H1 (cell line): ENCODE data around the gene TMEM237. TPM values are rescaled to one million over a fixed set of nuclear protein-coding genes. Genes with fewer than 3 reads are reported as not detected.

Experiments used
- CTCF ChIA-PET: fragments of 300-600 bp; sonication (Branson Sonifier 250); formaldehyde crosslinking; loops from one replicate; lab custom pipeline; 2021; ENCODE audit not compliant: partially characterized antibody; lab: Charles Lee
- POLR2A ChIA-PET: fragments of 300-600 bp; sonication (Branson Sonifier 250); formaldehyde crosslinking; loops from one replicate; lab custom pipeline; 2021; ENCODE audit warnings: inconsistent platforms; ENCODE audit not compliant: partially characterized antibody; lab: Charles Lee
- DNase-seq, 2 experiments: peaks; one replicate each; pipeline versions ENCODE4 v3.0.0 to v3.0.0-alpha.2; 2010 to 2022; ENCODE audit warnings: low spot score in 2 of 2, low read depth in 1 of 2, mixed read lengths in 1 of 2
- FAIRE-seq: peaks from 2 replicates; lab custom pipeline; 2011; peaks lifted over from hg19 to GRCh38; lab: Jason Lieb, UNC
- H2AFZ ChIP-seq: 2 replicates; pipeline ENCODE4 v1.8.1; 2012; ENCODE audit warnings: low read length, inconsistent platforms
- H2AK5ac ChIP-seq: 2 replicates; pipeline ENCODE4 v1.6.1; 2013; ENCODE audit warnings: low read depth, low read length
- H2BK120ac ChIP-seq: replicated peaks from 2 replicates; pipeline ENCODE3; 2013; ENCODE audit warnings: low read depth, low read length, inconsistent platforms
- H2BK12ac ChIP-seq: 2 replicates; pipeline ENCODE4 v1.6.1; 2013; ENCODE audit warnings: low read depth, low read length
- H2BK15ac ChIP-seq: 2 replicates; pipeline ENCODE4 v1.6.1; 2013; ENCODE audit warnings: low read length
- H2BK20ac ChIP-seq: 2 replicates; pipeline ENCODE4 v1.6.1; 2013; ENCODE audit warnings: low read length
- H2BK5ac ChIP-seq: 2 replicates; pipeline ENCODE4 v1.6.1; 2013; ENCODE audit warnings: low read depth, low read length
- H3K14ac ChIP-seq: 2 replicates; pipeline ENCODE4 v1.6.1; 2013; ENCODE audit warnings: inconsistent platforms; ENCODE audit not compliant: insufficient read length
- H3K18ac ChIP-seq: 2 replicates; pipeline ENCODE4 v1.6.1; 2013; ENCODE audit warnings: low read length; ENCODE audit errors: extremely low read depth
- H3K23ac ChIP-seq: 2 replicates; pipeline ENCODE4 v1.6.1; 2013; ENCODE audit warnings: inconsistent platforms; ENCODE audit not compliant: insufficient read length
- H3K23me2 ChIP-seq: 2 replicates; pipeline ENCODE4 v1.6.1; 2013; ENCODE audit warnings: low read depth, low read length
- H3K27ac ChIP-seq: 2 replicates; pipeline ENCODE4 v1.6.1; 2011; ENCODE audit warnings: low read depth, low read length, inconsistent platforms
- H3K27me3 ChIP-seq, 4 experiments: replicated peaks in 1 of 4; 1 replicate in 1 of 4; 2 replicates in 3 of 4; pipeline versions ENCODE4 v1.6.1 to v1.8.1; 2011 to 2013; ENCODE audit warnings: low read length in 3 of 4, mild to moderate bottlenecking in 3 of 4, inconsistent platforms in 2 of 4, mixed read lengths in 2 of 4, moderate library complexity in 1 of 4; ENCODE audit not compliant: control insufficient read depth in 3 of 4, insufficient read depth in 3 of 4; ENCODE audit errors: extremely low read depth in 1 of 4
- H3K36me3 ChIP-seq, 4 experiments: 2 replicates each; pipeline versions ENCODE4 v1.6.1 to v1.8.1; 2011 to 2013; ENCODE audit warnings: mild to moderate bottlenecking in 4 of 4, low read length in 3 of 4, moderate library complexity in 2 of 4, control low read depth in 1 of 4, inconsistent platforms in 1 of 4; ENCODE audit not compliant: insufficient read depth in 4 of 4, control insufficient read depth in 2 of 4
- H3K4ac ChIP-seq: replicated peaks from 2 replicates; pipeline ENCODE3; 2013; ENCODE audit warnings: low read length, low read depth, mixed read lengths, inconsistent platforms; ENCODE audit not compliant: insufficient read length
- H3K4me1 ChIP-seq, 4 experiments: replicated peaks in 1 of 4; 1 replicate in 1 of 4; 2 replicates in 3 of 4; pipeline versions ENCODE4 v1.6.1 to v1.8.1; 2011 to 2013; ENCODE audit warnings: low read length in 3 of 4, inconsistent platforms in 2 of 4, mixed read lengths in 1 of 4; ENCODE audit not compliant: insufficient read depth in 4 of 4, control insufficient read depth in 3 of 4
- H3K4me2 ChIP-seq, 2 experiments: 2 replicates each; pipeline versions ENCODE4 v1.6.1 to v1.8.1; 2011 to 2013; ENCODE audit warnings: low read depth in 2 of 2, low read length in 2 of 2, control low read depth in 1 of 2, inconsistent platforms in 1 of 2, mild to moderate bottlenecking in 1 of 2; ENCODE audit not compliant: insufficient read depth in 1 of 2
- H3K4me3 ChIP-seq, 4 experiments: fragments of 200-600, 300-600 bp in 1 of 4; sonication (generic), shearing (Covaris generic), sonication (Bioruptor Twin) in 1 of 4; 2 replicates each; pipeline versions ENCODE4 v1.5.1 to v1.8.1; 2011 to 2016; ENCODE audit warnings: low read length in 4 of 4, low read depth in 3 of 4, control low read depth in 2 of 4, inconsistent platforms in 2 of 4, mild to moderate bottlenecking in 2 of 4, mixed read lengths in 1 of 4, moderate library complexity in 1 of 4; ENCODE audit not compliant: insufficient read depth in 2 of 4; ENCODE audit errors: extremely low read depth in 1 of 4
- H3K56ac ChIP-seq: replicated peaks from 2 replicates; pipeline ENCODE3; 2013; ENCODE audit warnings: low read depth, mild to moderate bottlenecking, mixed read lengths, low read length, inconsistent platforms; ENCODE audit not compliant: insufficient read length
- H3K79me1 ChIP-seq: 2 replicates; pipeline ENCODE4 v1.6.1; 2013; ENCODE audit warnings: low read depth, low read length, control low read depth
- H3K79me2 ChIP-seq, 2 experiments: 2 replicates each; pipeline versions ENCODE4 v1.6.1 to v1.8.1; 2012 to 2013; ENCODE audit warnings: low read length in 2 of 2, mild to moderate bottlenecking in 2 of 2, inconsistent platforms in 1 of 2; ENCODE audit not compliant: insufficient read depth in 2 of 2, control insufficient read depth in 1 of 2
- H3K9ac ChIP-seq, 4 experiments: replicated peaks in 1 of 4; 1 replicate in 1 of 4; 2 replicates in 3 of 4; pipeline versions ENCODE4 v1.6.1 to v1.8.1; 2011 to 2013; ENCODE audit warnings: low read depth in 3 of 4, low read length in 3 of 4, control low read depth in 2 of 4, mild to moderate bottlenecking in 2 of 4, moderate library complexity in 2 of 4, inconsistent platforms in 1 of 4; ENCODE audit errors: extremely low read depth in 1 of 4
- H3K9me3 ChIP-seq, 2 experiments: 2 replicates each; pipeline versions ENCODE4 v1.6.1 to v1.8.1; 2012 to 2013; ENCODE audit warnings: mild to moderate bottlenecking in 2 of 2, moderate library complexity in 2 of 2, control low read depth in 1 of 2, inconsistent platforms in 1 of 2, low read depth in 1 of 2, low read length in 1 of 2, mixed read lengths in 1 of 2; ENCODE audit not compliant: insufficient read depth in 2 of 2
- H4K20me1 ChIP-seq, 2 experiments: replicated peaks in 1 of 2; 2 replicates each; pipeline versions ENCODE3 to v1.8.1; 2011 to 2013; ENCODE audit warnings: inconsistent platforms in 2 of 2, low read length in 2 of 2, mild to moderate bottlenecking in 1 of 2; ENCODE audit not compliant: insufficient read depth in 2 of 2, control insufficient read depth in 1 of 2
- H4K5ac ChIP-seq: 2 replicates; pipeline ENCODE4 v1.6.1; 2013; ENCODE audit warnings: low read length, low read depth, mixed read lengths, inconsistent platforms; ENCODE audit not compliant: insufficient read length
- H4K8ac ChIP-seq: 2 replicates; pipeline ENCODE4 v1.8.0; 2013; ENCODE audit warnings: mild to moderate bottlenecking, moderate library complexity, low read length, inconsistent platforms; ENCODE audit not compliant: insufficient read depth; ENCODE audit errors: extremely low read depth
- H4K91ac ChIP-seq: replicated peaks from 2 replicates; pipeline ENCODE3; 2013; ENCODE audit warnings: low read length, mixed read lengths, inconsistent platforms; ENCODE audit not compliant: insufficient read length
- ATF2 ChIP-seq: IDR thresholded peaks from 2 replicates; pipeline ENCODE4 v1.6.1; 2012; ENCODE audit warnings: low read length, inconsistent platforms
- CHD2 ChIP-seq: IDR thresholded peaks from 2 replicates; pipeline ENCODE4 v1.6.1; 2012; ENCODE audit warnings: low read length, improper control_type of control experiment
- CTCF ChIP-seq, 3 experiments: IDR thresholded peaks; 1 replicate in 2 of 3; 2 replicates in 1 of 3; pipeline versions ENCODE4 v1.5.1 to v1.6.1; 2011; ENCODE audit warnings: low read length in 3 of 3, mild to moderate bottlenecking in 3 of 3, inconsistent platforms in 2 of 3, low read depth in 1 of 3, moderate library complexity in 1 of 3; ENCODE audit not compliant: insufficient read depth in 1 of 3; ENCODE audit errors: control extremely low read depth in 1 of 3
- E2F6 ChIP-seq: IDR thresholded peaks from 2 replicates; pipeline ENCODE4 v1.6.1; 2012; ENCODE audit warnings: inconsistent platforms
- JUN ChIP-seq: IDR thresholded peaks from 2 replicates; pipeline ENCODE4 v1.6.1; 2011; ENCODE audit warnings: low read depth, mild to moderate bottlenecking, improper control_type of control experiment, low read length
- SP1 ChIP-seq: IDR thresholded peaks from 2 replicates; pipeline ENCODE4 v1.6.1; 2011; ENCODE audit warnings: low read depth, low read length
- SRF ChIP-seq: IDR thresholded peaks from 2 replicates; pipeline ENCODE4 v1.6.1; 2011; ENCODE audit warnings: mild to moderate bottlenecking, low read depth, low read length, moderate library complexity
- USF2 ChIP-seq: IDR thresholded peaks from 2 replicates; pipeline ENCODE4 v1.6.1; 2011; ENCODE audit warnings: low read length, improper control_type of control experiment
- WGBS, 2 experiments: shearing (Covaris generic) in 1 of 2; methylation state at CpG; one replicate each; pipeline versions ENCODE4 v1.1.6 to v1.1.7; 2013 to 2015; ENCODE audit warnings: low lambda C conversion rate in 2 of 2, mixed read lengths in 2 of 2, inconsistent platforms in 1 of 2, low coverage in 1 of 2, missing lambda C conversion rate in 1 of 2; ENCODE audit not compliant: insufficient replicate concordance in 2 of 2, insufficient coverage in 1 of 2, insufficient read length in 1 of 2; ENCODE audit errors: extremely low coverage in 1 of 2, missing lambda C conversion rate in 1 of 2; 5-methylcytosine and 5-hydroxymethylcytosine counted together
- polyA plus RNA-seq, 7 experiments: library from polyadenylated mRNA; depleted of rRNA in 3 of 7; stranded (reverse) in 5 of 7; unstranded in 2 of 7; fragments of >200 nt in 5 of 7; fragments of 200-250 nt in 2 of 7; gene quantifications; 1 replicate in 5 of 7; 2 replicates in 1 of 7; 4 replicates in 1 of 7; pipeline versions ENCODE4 v1.2.1 to v1.2.3, GENCODE V29; 2011 to 2013; ENCODE audit warnings: missing spikeins in 2 of 7, mixed read lengths in 2 of 7
- total RNA-seq: library from RNA; stranded (reverse); fragmentation: NEBNext Ultra II Directional; extraction: Animal tissue kit (Norgen Biotek cat#: 25700); gene quantifications from 2 replicates; pipeline ENCODE4 v1.2.1, GENCODE V29; 2021

Gene TMEM237
- total and polyA plus RNA-seq, 2 of the 8 experiments (the other 6 are each of a cell fraction or from before 2014, with no cell fraction given), result 26.1 to 41.0 TPM

GRCh38 chr2:201664334-201664733, 21.0 kb upstream of the TMEM237 start:
- WGBS, 2 experiments, result 81% methylated on average over 8 of the region's 8 CpGs; no CpG with 5 or more reads in 1 of the 2 experiments
- DNase-seq (no peak), FAIRE-seq (no peak)
- no peak overlapping the region for H3K4ac ChIP-seq
- no peak overlapping the region for H2BK12ac ChIP-seq
- H3K9me3 ChIP-seq, result no peaks in the 10 kb centered on the region
- H3K79me2 ChIP-seq, result no peaks in the 10 kb centered on the region
- POLR2A ChIA-PET, result interaction anchor here (0.6 kb wide), 1 partner anchor 574 kb away, joined by 3 read pairs; the partner anchor contains the start of gene SUMO1
- CTCF ChIA-PET, result interaction anchor here (0.6 to 1.4 kb wide), 3 partner anchors 13 to 16 kb away, joined by 3 to 4 read pairs (median 3); no protein-coding TSS in a partner anchor
- no peak overlapping the region for H3K9ac ChIP-seq
- no peak overlapping the region for H2AFZ ChIP-seq
- no peaks in the 10 kb centered on the region for H3K23me2 ChIP-seq
- no peak overlapping the region for H4K91ac ChIP-seq
- no peaks in the 10 kb centered on the region for H3K36me3 ChIP-seq
- no peaks in the 10 kb centered on the region for H3K27me3 ChIP-seq
- H4K20me1 ChIP-seq, result no peaks in the 10 kb centered on the region
- no peak overlapping the region for H2BK15ac ChIP-seq
- H4K5ac ChIP-seq, result no peak overlapping the region
- no peak overlapping the region for H3K56ac ChIP-seq
- no peak overlapping the region for H3K18ac ChIP-seq
- no peaks in the 10 kb centered on the region for H3K79me1 ChIP-seq
- no peak overlapping the region for H2BK20ac ChIP-seq
- H3K27ac ChIP-seq, result no peak overlapping the region
- no peak overlapping the region for H3K4me3 ChIP-seq
- no peak overlapping the region for H3K23ac ChIP-seq
- H3K4me2 ChIP-seq, result no peak overlapping the region
- H3K14ac ChIP-seq, result no peak overlapping the region
- H2BK120ac ChIP-seq, result no peak overlapping the region
- no peaks in the 10 kb centered on the region for H3K4me1 ChIP-seq
- no peak overlapping the region for H4K8ac ChIP-seq
- no peak overlapping the region for H2AK5ac ChIP-seq
- H2BK5ac ChIP-seq, result no peak overlapping the region
- no peak for TF ChIP-seq ATF2
- no peak for TF ChIP-seq SRF
- TF ChIP-seq SP1, result no peak
- no peak for TF ChIP-seq CHD2
- no peak for TF ChIP-seq JUN
- no peak for TF ChIP-seq CTCF (IDR thresholded peaks at IDR 0.05; ENCODE audit: control extremely low read depth in 1 of 3, insufficient read depth in 1 of 3, low read depth in 1 of 3, low read length in 3 of 3)
- TF ChIP-seq USF2, result no peak
- no peak for TF ChIP-seq E2F6
